ENCODE results near the gene CCDC83.
A peak's percentile ranks its signal among the peaks of the same experiment; 100 is the strongest.

GRCh38 chr11:85854557-85855340 lies 434 bp upstream of the CCDC83 start:
- TF ChIP-seq MAX (IDR thresholded peaks at IDR 0.05; ENCODE audit: insufficient read depth, insufficient read length) (no peak), CTCF (IDR thresholded peaks at IDR 0.05; ENCODE audit: extremely low read depth in 1 of 2, insufficient read depth in 1 of 2, low read depth in 1 of 2, low read length in 2 of 2) (peak; percentile 58 to 79), MYC (IDR thresholded peaks at IDR 0.05; ENCODE audit: low read depth, low read length) (no peak), POLR2A (IDR thresholded peaks at IDR 0.05; ENCODE audit: low read depth, low read length) (peak; percentile 65), POLR2AphosphoS5 (IDR thresholded peaks at IDR 0.05; ENCODE audit: insufficient read depth, low read depth, low read length) (peak; percentile 76)

Measured in endothelial cell of umbilical vein (primary cell).